Effector CD8-positive, alpha-beta T cell (primary cell): ENCODE measurements around the gene FMNL2.

Experiments
- DNase-seq: peaks from one replicate; lab custom pipeline; 2025; lab: John Stamatoyannopoulos, UW

The FMNL2 gene

DNA sequence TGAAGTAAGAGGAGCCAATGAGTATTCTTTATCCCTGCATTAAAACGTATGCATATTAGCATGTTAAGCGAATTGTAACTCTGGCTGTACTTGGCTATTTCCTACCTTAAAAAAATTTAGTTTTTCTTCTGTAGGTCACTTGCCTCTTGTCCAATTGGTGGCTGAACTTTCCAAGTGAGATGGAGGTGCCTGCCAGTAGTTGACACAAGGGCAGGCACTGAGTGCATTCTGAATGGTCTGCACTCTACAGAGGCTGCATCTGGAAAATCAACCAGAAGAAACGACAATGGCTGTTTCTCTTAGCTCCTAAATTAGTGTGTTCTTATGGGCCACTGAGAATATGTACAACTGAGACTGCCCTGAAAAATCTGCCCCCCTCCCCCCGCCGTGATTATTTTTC lies 221.5 kb downstream of the FMNL2 start:
- DNase-seq = no peak

DNA sequence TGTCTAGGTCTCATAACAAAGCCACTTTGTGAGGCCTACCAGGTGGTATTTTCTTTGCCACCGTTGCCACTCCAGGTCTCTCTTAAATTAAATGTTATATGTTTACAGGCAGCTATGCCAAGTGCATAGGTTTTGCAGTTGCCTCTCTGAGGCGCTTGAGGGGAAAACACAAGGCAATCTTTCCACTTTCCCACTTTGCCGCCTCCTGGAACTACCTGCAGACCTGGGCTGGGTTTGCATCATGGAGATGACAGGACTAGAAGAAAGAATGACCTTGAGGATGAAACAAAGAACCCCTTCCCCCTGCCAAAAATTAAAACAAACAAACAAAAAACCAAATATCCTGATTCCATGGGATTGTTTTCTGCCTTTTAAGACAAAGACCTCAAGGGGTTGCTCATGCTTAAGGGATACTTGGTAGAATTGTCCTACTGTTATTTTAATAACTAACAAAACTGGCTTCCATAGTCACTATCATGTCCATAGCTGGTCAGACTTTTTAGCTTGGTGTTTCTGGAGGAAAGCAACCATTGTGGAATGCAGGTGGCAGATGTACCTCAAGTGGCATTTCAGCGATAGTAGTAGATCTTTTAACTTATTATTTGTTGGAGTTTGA lies 222.4 kb downstream of the FMNL2 start:
- no peak for DNase-seq

DNA sequence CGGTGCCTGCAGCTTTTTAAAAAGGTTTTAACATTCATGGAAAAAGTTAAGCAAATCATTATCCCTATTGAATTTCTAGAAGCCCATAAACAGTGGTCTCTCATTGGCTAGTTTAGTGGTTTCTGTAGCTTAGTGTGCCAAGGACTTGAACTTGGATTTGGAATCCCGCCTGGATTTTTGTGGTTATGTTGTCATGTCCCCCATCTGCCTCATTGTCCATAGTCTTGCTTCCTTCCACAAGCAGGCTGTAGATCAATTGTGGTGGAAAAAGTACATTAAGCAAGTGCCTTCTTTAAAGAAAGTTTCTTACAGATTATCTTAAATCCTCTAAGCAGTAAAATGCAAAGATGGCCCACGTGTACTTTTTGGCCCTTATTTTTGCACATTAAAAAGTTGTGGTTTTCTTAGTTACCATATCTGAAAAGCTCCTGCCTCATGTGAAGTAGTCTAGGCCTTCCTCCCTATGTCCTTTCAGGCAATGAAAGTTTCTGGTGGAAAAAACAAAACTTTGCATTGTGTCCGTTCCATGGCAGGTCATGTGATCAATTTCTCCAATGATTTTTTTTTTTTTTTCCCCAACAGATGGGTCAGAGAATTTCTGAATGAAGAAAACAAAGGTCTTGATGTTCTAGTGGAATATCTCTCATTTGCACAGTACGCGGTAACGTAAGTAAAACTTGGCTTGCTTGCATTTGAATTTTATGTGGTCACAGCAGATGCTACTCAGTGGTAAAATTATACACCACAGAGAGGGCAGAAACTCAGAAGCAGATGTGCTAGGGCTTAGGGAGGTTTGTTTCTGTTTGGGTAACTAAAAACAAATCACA lies 223.4 kb downstream of the FMNL2 start:
- DNase-seq = no peak

DNA sequence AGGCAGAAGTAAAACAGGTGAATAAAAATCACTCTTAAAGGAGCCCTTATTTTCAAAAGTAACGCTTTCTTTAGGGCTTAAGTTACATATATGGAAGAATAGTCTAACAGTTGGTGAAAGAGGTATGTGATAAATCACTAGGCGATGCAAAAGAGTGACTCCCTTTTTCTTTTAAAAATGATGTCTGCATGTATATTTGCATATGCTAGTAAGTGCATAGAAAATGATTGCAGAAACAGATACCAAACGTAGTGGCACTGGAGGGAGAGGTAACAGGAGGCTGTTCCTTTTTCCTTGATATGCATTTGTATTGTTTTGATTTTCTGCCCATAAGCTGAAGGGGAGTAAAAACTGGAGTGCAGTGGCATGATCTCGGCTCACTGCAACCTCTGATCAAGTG lies 224.0 kb downstream of the FMNL2 start:
- DNase-seq = no peak

DNA sequence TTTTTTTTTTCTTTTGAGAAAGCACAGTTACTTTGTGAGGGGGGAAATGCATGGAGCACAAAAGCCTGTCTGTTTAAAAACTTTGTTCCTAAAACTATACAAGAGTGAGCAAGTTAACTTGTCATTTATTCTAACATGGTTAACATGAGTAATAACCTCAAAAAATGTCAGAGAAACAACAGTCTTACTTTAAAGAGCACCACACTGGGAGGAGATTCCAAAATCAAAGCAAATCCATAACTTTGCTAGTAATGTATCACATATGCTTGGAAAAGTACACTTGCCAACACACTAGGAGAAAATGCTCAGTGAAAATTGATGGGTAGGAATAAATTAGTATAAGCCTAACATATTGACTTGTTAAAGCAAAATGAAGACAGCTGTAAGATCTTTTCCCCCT lies 225.2 kb downstream of the FMNL2 start:
- DNase-seq = no peak

DNA sequence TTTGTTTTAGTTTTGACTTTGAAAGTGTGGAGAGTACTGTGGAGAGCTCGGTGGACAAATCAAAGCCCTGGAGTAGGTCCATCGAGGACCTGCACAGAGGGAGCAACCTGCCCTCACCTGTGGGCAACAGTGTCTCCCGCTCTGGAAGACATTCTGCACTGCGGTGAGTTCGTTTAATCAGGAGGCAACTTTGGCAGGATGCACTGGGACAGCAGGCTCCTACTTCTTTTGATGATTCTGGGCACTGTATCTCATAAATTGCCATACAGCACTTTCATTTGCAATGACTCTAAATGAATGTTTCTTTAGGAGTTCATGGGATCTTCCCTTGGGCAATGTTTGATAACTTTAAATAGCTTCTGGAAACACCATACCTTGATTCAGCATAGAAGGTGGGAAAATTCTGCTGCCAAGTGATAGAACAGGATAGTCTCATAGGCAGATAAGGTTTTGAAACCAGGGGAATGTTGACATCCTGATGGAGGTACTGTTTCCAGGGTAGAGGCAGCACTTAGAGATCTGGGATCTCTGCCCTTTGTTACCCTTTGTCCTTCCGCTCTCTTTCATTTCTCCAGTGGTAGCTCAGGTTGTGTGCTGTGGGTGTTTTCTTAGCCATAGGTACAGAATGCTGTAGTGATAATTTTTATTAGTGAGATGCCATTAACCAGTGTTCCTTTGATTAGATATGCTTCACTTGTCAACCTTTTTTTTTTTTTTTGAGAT lies 226.1 kb downstream of the FMNL2 start:
- DNase-seq = no peak

DNA sequence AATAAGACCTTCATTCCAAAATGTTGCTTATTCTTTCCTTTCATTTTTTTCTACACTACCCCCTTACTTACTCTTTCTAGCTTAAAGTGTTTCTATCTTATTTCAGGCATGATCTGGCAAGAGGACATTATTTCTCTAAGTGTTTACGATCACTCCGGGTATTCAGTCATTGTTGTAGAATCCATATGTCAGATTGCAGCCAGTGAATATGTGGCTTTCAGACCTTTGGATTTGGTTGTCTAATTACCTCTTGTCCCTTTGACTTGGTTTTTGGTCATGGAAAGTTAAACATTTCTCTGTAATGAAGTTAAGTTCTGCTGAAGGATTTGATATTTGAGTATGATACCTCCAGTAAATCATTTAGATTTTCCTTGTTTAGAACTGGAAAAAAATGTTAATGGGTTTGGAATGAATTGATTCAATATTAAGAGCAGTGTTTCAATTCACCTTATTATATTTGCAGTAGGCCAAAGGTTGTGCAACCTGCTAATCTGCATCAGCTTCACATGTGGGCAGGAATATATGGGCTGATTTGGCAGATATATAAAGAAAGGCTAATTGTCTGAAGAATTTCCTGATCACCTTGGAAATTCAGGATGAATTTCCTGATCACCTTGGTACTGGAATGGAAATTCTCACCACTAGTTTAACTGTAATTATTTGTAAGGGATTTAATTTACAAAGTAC lies 227.4 kb downstream of the FMNL2 start:
- DNase-seq = no peak

DNA sequence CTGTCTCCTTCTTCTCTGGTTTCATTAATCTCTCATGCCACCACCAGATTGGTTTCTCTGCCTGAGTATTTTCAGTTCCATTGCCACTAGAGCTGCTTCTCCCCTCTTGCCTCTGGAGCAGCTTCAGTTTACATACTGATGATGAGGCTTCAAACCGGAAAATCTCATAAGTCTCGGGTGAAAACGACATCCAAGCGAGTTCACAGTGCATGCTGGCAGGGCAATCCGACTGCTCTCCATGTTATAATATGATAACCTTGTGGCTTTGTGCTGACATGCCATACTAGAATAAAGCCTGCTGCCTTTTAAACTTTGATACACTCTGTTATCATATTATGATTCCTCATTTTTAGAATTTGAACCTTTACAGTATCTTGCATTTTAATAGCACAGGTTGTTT lies 228.8 kb downstream of the FMNL2 start:
- no peak for DNase-seq

DNA sequence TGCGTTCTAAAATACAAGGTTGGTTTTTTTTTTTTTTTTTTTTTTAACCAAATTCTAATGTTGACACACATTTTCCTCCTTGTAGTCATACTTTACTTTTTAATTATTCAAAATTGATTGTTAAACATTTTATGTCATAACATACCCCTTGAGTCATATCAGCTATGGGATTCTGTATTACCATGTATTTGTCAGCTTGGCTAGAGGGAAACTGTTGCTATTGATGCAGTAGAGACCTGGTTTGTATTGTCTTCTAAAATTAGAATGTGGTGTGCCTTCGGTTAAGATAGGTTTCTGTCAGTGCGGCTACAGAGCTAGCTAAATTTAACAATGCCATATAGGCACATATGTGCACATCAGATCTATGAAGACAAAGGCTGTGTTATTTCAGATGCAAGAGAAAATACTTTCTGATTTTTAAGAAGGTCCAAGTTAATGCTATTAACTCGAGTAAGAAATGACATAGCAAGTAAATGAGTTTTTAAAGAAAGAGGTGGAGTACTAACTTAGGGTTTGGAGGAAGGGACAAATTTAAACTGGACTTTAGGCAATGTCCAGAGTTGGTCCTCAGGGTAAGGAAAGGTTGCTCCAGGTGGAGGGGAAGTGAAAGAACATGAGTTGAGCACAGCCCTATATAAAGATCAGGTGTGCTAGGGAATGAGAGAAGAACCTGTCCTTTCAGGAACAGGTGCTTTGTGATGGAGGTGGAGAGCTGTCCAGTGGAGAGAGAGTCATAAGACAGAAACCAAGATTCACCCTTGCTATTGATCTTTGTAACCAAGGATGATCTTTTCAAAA lies 230.0 kb downstream of the FMNL2 start:
- no peak for DNase-seq

DNA sequence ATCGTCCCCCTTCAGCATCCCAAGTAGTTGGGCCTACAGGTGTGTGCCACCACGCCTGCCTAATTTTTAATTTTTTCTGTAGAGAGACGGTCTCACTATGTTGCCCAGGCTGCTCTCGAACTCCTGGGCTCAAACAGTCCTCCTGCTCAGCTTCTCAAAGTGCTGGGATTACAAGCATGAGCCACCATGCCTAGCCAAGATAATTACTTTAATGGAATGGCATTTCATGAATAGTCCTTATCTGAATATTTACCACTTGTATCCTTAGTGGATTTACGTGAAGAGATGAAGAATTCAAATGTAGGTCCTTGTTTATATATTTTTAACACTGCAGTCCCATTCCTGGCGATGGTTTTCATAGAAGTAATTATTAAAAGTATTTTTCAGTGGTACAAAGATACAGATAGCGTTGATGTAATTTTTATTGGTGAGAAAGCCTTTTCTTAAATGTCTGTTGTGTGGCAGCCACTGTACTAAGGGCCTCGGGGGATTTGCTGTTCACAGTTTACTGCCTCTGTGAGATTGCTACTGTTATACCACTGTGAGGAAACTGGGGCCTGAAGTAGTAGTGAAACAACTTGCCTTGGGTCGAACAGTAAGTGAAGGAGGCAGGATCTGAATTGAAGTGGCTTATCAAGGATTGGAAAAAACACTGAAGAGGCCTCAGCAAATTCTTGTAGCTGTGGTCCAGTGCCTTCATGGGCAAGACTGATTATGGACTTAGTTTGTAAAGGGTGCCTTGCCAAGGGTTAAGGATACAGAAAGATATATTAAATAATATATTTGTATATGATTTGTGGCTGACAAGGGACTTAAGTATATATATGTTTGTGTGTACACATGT lies 231.1 kb downstream of the FMNL2 start:
- no peak for DNase-seq

DNA sequence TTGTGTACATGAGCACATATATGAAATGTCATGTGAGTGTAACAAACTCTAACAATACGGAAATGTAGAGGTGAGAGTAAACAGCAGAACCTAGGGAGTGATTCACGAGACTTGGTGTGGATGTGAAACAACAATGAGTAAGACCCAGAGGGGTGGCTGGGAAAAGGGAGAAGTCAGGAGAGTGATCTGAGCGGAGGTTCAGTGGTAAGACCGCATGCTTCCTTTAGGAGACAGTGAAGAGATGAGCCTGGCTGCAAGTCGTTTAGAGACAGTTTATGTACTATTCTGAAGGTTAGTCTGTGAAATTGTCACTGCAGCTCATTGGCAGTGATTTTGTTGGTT lies 231.7 kb downstream of the FMNL2 start:
- no peak for DNase-seq

DNA sequence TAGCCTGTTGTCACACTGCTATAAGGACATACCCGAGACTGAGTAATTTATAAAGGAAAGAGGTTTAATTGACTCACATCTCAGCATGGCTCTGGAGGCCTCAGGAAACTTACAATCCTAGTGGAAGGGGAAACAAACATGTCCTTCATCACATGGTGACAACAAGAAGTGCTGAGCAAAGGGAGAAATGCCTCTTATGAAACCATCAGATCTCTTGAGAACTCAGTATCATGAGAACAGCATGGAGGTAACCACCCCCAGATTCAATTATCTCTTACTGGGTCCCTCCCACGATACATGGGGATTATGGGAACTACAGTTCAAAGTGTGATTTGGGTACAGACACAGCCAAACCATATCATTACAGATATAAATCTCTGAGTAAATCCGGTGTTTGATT lies 233.6 kb downstream of the FMNL2 start:
- no peak for DNase-seq

DNA sequence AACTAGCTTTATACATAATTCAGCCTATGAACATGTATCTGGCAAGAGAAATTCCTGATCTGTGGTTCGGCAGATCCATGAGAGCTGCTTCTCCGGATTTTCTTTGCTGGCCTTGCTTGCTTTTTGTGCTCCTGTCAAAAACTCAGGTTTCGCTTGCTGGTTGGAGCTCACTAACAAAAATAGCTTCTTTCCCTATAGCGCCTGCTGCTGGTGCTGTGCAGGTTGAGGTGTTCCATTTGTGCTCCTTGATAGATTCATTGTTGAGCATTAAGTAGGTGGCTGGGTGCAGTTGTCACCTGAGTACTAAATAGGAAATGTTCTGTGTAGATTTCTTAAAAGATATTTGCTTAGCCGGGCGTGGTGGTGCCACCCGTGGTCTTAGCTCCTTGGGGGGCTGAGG lies 234.2 kb downstream of the FMNL2 start:
- no peak for DNase-seq

DNA sequence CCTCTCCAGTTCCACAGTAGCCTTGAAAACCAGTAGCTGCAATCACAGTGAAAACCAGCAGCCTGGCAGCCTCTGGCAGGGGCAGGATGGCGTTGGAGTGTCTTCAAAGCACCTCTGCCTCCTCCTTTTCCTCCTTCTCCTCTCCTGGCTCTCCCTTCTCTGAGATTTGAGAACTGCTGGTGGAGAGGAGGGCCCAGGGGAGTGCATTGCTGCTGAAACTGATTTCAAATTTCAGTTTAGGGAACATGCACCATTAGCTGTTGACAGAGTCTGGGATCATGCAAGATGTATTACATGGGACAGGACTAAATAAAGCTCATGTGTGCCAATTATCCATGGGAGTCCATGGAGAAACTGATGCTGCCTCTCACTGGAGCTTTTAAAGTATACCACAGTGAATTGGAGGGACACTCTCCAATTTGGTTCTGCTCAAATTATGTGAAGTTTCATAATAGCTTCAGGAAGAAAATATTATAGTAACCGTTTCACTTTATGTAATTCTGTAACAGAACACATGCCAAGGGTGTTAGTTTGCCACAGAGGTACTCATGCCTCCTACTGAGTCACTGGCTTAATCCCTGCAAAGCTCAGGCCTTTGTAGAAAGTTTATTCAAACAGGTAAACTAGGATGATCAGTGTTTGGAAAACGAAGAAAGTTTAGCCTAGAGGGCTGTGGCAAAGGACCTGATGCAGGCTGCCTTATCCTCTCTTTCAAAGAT lies 236.2 kb downstream of the FMNL2 start:
- no peak for DNase-seq

DNA sequence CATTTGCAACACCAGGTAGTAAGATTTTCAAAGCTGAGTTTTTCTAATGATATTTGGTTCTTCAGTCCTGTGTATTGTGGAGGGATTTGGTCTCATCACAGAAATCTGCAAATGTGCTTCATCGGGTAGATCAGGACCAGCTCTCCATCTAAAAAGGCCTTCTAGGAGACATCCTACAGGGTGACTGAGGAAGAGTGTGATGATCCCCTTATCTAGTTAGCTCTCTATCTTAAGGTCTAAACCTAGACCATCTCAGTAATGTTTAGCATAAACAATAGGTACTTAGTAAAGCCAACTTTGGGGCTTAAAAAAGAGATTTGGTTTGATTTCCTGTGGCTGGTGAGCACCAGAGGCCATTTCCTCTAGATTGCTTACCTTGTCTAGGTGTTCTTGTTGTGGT lies 237.1 kb downstream of the FMNL2 start:
- no peak for DNase-seq

DNA sequence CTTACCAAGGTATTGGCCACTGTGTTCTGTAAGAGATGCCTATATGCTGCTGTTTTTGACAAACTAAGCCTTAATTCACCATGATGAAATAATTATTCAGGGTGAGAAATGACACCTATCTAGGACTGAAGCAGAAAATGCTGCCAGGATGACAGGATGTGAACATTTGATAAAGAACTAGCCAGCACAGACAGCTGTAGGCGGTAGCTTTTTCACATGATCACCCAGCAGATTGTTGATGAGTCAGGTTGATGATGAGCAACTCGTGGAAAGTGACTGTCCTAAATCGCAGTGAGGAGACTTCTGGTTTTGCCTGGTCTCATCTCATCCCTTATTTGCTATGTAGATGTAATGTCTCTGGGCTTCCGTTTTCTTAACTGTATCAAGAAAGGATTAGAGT lies 238.2 kb downstream of the FMNL2 start:
- no peak for DNase-seq

DNA sequence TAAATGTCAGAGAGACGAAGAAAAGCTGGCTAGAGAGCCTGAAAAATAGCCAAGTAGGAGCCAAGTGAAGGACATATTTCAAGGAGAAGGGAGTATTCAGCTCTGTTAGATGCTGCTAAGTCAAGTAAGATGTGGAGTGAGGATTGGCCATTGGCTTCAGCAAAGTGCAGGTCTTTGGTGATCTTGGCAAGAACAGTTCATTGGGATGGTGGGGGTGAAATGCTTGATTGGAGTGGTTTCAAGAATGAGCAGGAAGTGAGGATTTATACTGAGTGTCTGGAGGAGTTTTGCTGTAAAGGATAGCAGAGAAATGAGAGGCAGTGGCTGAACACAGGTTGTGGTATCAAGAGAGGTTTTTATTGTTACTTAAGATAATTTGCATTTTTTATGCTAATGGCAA lies 242.6 kb downstream of the FMNL2 start:
- no peak for DNase-seq

DNA sequence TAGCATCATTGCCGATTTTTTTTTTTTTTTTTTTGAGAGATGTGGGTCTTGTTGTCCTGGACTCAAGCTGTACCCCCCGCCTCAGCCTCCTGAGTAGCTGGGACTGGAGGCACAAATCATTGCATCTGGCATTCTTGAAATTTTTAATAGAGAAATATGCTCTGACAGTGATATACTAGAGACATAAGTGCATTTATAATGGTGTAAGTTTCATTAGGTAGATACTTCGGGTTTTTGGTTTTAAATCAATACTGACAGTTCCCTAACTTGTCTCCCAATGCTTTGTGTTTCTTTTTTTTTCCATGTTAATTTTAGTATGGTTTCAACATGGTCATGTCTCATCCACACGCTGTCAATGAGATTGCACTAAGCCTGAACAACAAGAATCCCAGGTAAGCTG lies 243.6 kb downstream of the FMNL2 start:
- DNase-seq = no peak

DNA sequence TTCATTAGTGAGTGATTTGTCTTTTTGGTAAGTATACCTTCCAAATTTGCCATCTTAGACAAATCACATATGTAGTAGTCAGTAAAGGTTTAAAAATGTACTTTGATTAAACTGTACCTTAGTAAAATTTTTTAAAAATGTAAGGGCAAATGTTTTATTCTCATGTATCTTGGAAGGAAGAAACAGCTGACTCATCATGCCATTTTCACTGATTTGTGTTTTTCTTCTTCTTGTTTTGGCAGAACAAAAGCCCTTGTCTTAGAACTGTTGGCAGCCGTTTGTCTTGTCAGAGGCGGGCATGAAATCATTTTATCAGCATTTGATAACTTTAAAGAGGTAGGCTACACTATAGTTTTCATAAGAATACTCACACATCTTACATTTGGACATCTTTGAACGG lies 245.7 kb downstream of the FMNL2 start:
- DNase-seq = no peak

DNA sequence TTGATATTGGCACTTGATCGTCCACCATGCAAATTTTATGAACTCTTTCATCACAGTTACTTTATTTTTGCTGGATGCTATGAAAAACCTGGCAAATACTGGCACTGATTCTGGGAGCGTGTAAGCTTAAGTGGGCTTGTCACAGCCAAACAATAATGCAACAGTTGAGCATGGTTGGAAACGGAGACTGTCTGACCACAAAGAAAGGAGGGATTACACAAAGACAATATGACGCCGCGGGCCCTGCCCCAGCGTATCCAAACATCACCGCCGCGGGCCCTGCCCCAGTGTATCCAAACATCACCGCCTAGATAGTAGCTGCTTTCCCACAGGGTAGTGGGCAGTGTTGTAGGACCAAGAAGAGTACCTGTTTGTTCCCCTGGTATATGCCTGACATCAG lies 246.4 kb downstream of the FMNL2 start:
- no peak for DNase-seq
